HepG2 (cell line): ENCODE results near the gene PYGB.

Experiments used
- NFE2L2 ChIP-seq: fragments of 150-350 bp; IDR thresholded peaks from 2 replicates; pipeline ENCODE4 v1.6.1; 2014; ENCODE audit warnings: low read length
- PHF21A ChIP-seq: sonication (generic); formaldehyde crosslinking; IDR thresholded peaks from 2 replicates; pipeline ENCODE4 v1.5.0; 2020; ENCODE audit warnings: mild to moderate bottlenecking, missing genetic modification reagents
- RAD21 ChIP-seq: fragments of 450-650 bp; formaldehyde crosslinking; IDR thresholded peaks from 2 replicates; pipeline ENCODE4 v1.5.0; 2020; ENCODE audit warnings: mild to moderate bottlenecking
- ZBTB7A ChIP-seq: sonication (generic); formaldehyde crosslinking; IDR thresholded peaks from 2 replicates; pipeline ENCODE4 v1.8.0; 2022; ENCODE audit warnings: mild to moderate bottlenecking, missing genetic modification reagents
- ZFP36L2 ChIP-seq: sonication (generic); formaldehyde crosslinking; IDR thresholded peaks from 2 replicates; pipeline ENCODE4 v1.4.0; 2020; ENCODE audit warnings: missing genetic modification reagents
- ZNF354B ChIP-seq: sonication (generic); formaldehyde crosslinking; IDR thresholded peaks from 2 replicates; pipeline ENCODE4 v1.8.0; 2022; ENCODE audit warnings: mild to moderate bottlenecking, missing genetic modification reagents
- ZNF644 ChIP-seq: IDR thresholded peaks from 2 replicates; pipeline ENCODE4 v1.6.1; 2016; ENCODE audit warnings: low read depth
- TF ChIP-seq, protein P1 (sequence below): IDR thresholded peaks from 2 replicates; pipeline ENCODE4 v1.6.1; 2012; ENCODE audit warnings: low read length, improper control_type of control experiment
- TF ChIP-seq, protein P2 (sequence below): sonication (generic); formaldehyde crosslinking; IDR thresholded peaks from 2 replicates; pipeline ENCODE4 v1.4.0; 2020; ENCODE audit warnings: missing genetic modification reagents
- TF ChIP-seq, protein P3 (sequence below): sonication (generic); formaldehyde crosslinking; IDR thresholded peaks from 2 replicates; pipeline ENCODE4 v1.5.0; 2020; ENCODE audit warnings: mild to moderate bottlenecking, missing genetic modification reagents, moderate library complexity
- TF ChIP-seq, protein P4 (sequence below): IDR thresholded peaks from 2 replicates; pipeline ENCODE4 v1.6.1; 2012; ENCODE audit warnings: low read depth, low read length, improper control_type of control experiment
- TF ChIP-seq, protein P5 (sequence below), 2 experiments: sonication (generic) in 1 of 2; formaldehyde crosslinking in 1 of 2; IDR thresholded peaks; 2 replicates each; pipeline versions ENCODE4 v1.5.1 to v1.6.1; 2011 to 2020; ENCODE audit warnings: borderline replicate concordance in 1 of 2, low read depth in 1 of 2, low read length in 1 of 2, mild to moderate bottlenecking in 1 of 2, missing genetic modification reagents in 1 of 2, moderate library complexity in 1 of 2

DNA sequence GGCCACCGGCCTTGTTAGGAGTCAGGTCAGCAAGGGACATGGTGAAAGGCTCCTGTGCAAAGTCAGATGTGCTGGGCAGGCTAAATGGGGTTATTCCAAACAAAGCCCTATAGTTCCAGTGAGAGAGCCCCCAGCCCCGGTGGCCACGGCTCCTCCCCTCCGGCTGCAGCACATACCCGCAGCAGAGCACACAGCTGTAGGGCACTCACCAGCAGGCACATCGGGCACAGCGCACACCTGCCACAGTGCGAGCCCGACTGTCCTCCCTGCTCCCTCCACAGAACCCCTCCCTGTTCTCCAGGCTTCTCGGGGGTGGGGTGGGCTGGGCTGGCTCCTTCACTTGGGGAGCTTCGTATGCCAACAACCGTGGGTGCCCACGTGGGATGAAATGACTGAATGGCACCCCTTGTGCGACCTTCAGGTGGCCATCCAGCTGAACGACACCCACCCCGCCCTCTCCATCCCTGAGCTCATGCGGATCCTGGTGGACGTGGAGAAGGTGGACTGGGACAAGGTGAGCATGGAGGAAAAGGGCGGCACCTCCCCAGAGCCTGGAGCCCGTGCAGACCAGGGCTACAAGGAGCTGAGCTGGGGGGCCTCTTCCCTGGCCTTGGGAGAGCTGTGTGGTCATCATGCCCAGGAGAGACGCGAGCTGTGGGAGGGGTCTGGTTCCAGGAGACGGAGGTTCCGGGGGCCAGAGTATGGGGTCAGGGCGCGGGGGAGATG lies 30.9 kb downstream of the PYGB start:
- TF ChIP-seq, protein P1, sequence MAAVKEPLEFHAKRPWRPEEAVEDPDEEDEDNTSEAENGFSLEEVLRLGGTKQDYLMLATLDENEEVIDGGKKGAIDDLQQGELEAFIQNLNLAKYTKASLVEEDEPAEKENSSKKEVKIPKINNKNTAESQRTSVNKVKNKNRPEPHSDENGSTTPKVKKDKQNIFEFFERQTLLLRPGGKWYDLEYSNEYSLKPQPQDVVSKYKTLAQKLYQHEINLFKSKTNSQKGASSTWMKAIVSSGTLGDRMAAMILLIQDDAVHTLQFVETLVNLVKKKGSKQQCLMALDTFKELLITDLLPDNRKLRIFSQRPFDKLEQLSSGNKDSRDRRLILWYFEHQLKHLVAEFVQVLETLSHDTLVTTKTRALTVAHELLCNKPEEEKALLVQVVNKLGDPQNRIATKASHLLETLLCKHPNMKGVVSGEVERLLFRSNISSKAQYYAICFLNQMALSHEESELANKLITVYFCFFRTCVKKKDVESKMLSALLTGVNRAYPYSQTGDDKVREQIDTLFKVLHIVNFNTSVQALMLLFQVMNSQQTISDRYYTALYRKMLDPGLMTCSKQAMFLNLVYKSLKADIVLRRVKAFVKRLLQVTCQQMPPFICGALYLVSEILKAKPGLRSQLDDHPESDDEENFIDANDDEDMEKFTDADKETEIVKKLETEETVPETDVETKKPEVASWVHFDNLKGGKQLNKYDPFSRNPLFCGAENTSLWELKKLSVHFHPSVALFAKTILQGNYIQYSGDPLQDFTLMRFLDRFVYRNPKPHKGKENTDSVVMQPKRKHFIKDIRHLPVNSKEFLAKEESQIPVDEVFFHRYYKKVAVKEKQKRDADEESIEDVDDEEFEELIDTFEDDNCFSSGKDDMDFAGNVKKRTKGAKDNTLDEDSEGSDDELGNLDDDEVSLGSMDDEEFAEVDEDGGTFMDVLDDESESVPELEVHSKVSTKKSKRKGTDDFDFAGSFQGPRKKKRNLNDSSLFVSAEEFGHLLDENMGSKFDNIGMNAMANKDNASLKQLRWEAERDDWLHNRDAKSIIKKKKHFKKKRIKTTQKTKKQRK: no peak
- TF ChIP-seq, protein P2, sequence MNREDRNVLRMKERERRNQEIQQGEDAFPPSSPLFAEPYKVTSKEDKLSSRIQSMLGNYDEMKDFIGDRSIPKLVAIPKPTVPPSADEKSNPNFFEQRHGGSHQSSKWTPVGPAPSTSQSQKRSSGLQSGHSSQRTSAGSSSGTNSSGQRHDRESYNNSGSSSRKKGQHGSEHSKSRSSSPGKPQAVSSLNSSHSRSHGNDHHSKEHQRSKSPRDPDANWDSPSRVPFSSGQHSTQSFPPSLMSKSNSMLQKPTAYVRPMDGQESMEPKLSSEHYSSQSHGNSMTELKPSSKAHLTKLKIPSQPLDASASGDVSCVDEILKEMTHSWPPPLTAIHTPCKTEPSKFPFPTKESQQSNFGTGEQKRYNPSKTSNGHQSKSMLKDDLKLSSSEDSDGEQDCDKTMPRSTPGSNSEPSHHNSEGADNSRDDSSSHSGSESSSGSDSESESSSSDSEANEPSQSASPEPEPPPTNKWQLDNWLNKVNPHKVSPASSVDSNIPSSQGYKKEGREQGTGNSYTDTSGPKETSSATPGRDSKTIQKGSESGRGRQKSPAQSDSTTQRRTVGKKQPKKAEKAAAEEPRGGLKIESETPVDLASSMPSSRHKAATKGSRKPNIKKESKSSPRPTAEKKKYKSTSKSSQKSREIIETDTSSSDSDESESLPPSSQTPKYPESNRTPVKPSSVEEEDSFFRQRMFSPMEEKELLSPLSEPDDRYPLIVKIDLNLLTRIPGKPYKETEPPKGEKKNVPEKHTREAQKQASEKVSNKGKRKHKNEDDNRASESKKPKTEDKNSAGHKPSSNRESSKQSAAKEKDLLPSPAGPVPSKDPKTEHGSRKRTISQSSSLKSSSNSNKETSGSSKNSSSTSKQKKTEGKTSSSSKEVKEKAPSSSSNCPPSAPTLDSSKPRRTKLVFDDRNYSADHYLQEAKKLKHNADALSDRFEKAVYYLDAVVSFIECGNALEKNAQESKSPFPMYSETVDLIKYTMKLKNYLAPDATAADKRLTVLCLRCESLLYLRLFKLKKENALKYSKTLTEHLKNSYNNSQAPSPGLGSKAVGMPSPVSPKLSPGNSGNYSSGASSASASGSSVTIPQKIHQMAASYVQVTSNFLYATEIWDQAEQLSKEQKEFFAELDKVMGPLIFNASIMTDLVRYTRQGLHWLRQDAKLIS (CRISPR knock-in tag): no peak
- TF ChIP-seq, protein P3, sequence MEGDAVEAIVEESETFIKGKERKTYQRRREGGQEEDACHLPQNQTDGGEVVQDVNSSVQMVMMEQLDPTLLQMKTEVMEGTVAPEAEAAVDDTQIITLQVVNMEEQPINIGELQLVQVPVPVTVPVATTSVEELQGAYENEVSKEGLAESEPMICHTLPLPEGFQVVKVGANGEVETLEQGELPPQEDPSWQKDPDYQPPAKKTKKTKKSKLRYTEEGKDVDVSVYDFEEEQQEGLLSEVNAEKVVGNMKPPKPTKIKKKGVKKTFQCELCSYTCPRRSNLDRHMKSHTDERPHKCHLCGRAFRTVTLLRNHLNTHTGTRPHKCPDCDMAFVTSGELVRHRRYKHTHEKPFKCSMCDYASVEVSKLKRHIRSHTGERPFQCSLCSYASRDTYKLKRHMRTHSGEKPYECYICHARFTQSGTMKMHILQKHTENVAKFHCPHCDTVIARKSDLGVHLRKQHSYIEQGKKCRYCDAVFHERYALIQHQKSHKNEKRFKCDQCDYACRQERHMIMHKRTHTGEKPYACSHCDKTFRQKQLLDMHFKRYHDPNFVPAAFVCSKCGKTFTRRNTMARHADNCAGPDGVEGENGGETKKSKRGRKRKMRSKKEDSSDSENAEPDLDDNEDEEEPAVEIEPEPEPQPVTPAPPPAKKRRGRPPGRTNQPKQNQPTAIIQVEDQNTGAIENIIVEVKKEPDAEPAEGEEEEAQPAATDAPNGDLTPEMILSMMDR (CRISPR knock-in tag): no peak
- TF ChIP-seq NFE2L2: no peak
- TF ChIP-seq ZNF354B (CRISPR knock-in tag): no peak
- no peak for TF ChIP-seq ZBTB7A (CRISPR knock-in tag)
- TF ChIP-seq, protein P4, sequence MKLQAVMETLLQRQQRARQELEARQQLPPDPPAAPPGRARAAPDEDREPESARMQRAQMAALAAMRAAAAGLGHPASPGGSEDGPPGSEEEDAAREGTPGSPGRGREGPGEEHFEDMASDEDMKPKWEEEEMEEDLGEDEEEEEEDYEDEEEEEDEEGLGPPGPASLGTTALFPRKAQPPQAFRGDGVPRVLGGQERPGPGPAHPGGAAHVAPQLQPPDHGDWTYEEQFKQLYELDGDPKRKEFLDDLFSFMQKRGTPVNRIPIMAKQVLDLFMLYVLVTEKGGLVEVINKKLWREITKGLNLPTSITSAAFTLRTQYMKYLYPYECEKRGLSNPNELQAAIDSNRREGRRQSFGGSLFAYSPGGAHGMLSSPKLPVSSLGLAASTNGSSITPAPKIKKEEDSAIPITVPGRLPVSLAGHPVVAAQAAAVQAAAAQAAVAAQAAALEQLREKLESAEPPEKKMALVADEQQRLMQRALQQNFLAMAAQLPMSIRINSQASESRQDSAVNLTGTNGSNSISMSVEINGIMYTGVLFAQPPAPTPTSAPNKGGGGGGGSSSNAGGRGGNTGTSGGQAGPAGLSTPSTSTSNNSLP: no peak
- TF ChIP-seq PHF21A (CRISPR knock-in tag): no peak
- TF ChIP-seq RAD21: no peak
- TF ChIP-seq, protein P5, sequence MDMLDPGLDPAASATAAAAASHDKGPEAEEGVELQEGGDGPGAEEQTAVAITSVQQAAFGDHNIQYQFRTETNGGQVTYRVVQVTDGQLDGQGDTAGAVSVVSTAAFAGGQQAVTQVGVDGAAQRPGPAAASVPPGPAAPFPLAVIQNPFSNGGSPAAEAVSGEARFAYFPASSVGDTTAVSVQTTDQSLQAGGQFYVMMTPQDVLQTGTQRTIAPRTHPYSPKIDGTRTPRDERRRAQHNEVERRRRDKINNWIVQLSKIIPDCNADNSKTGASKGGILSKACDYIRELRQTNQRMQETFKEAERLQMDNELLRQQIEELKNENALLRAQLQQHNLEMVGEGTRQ (IDR thresholded peaks at IDR 0.05; ENCODE audit: low read depth, low read length): no peak
- TF ChIP-seq, protein P5 (CRISPR knock-in tag; IDR thresholded peaks at IDR 0.05; ENCODE audit: borderline replicate concordance): no peak
- TF ChIP-seq ZNF644: no peak
- TF ChIP-seq ZFP36L2 (CRISPR knock-in tag): no peak
